Nephron (organoid): ENCODE measurements around the gene CT47A1.
"Not testable (repeated sequence)": the region's sequence is repeated elsewhere in the genome, so short reads cannot be mapped to it uniquely, and the experiment has no call there.

Source experiments
- H3K27ac Mint-ChIP-seq, 3 experiments: 2 replicates each; pipeline ENCODE4 v1.8.0; 2020; ENCODE audit warnings: mixed read lengths in 3 of 3, mild to moderate bottlenecking in 2 of 3, moderate library complexity in 1 of 3
- H3K27me3 Mint-ChIP-seq: 2 replicates; pipeline ENCODE4 v1.8.0; 2021; ENCODE audit warnings: low read depth, mild to moderate bottlenecking, moderate library complexity, mixed read lengths
- H3K36me3 Mint-ChIP-seq: 2 replicates; pipeline ENCODE4 v1.8.0; 2020; ENCODE audit warnings: low read depth, mixed read lengths
- H3K4me1 Mint-ChIP-seq: 2 replicates; pipeline ENCODE4 v1.8.0; 2020; ENCODE audit warnings: mixed read lengths
- H3K4me3 Mint-ChIP-seq, 3 experiments: 2 replicates each; pipeline ENCODE4 v1.8.0; 2020; ENCODE audit warnings: mild to moderate bottlenecking in 3 of 3, mixed read lengths in 3 of 3, moderate library complexity in 2 of 3
- H3K9me3 Mint-ChIP-seq: 2 replicates; pipeline ENCODE4 v1.8.0; 2020; ENCODE audit warnings: mixed read lengths
- TF ChIP-seq, protein P1 (sequence below), 3 experiments: fragments of 200-600 bp; sonication (generic); IDR thresholded peaks; one replicate each; pipeline ENCODE4 v1.5.0; 2021; ENCODE audit warnings: antibody characterized with exemption in 3 of 3; ENCODE audit not compliant: unreplicated experiment in 3 of 3

The CT47A1 gene

DNA sequence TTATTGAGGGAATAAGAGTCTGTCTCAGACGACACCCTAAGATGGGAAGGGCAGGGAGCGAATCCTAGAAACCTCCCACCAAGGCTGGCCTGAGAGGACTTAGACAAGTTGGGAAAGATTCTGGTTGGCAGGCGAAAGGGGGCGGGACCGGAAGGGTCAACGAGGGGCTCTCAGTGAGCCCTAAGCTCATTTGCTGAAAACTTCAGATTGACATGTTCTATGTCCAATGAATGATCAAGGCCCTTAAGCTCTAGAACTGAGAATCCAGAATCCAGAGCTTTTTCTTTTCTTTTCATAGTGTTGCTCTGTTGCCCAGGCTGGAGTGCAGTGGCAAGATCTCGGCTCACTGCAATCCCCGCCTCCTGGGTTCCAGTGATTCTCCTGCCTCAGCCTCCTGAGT lies at the start of gene CT47A1:
CT47A1 (minus strand) TSS at position 101 of the 400 bp plus-strand sequence. CDS start 231 bp downstream, outside the sequence.
- H3K4me1 Mint-ChIP-seq, H3K36me3 Mint-ChIP-seq, H3K27ac Mint-ChIP-seq, H3K9me3 Mint-ChIP-seq, H3K27me3 Mint-ChIP-seq, H3K4me3 Mint-ChIP-seq: not testable (repeated sequence)

DNA sequence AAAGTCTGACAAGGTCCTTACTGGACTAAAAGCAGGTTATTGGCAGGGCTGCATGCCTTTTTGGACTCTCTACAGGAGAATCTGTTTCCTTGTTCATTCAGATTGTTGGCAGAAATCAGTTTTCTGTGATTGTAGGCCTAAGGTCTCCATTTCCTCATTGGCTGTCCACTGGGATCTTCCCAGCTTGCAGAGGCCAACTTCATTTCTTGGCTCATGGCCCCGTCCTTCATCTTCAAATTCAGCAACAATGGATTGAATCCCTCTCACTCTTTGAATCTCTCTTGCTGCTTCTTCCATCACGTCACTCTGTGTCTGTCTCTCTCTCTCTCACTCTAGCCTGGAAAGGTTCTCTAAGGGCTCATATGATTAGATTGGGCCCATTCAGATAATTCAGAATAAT lies 47.0 kb upstream of the CT47A1 start:
- H3K27me3 Mint-ChIP-seq = no peaks in the 10 kb centered on the region
- peaks cover 10% of the 10 kb centered on the region for H3K4me1 Mint-ChIP-seq
- peak overlapping the region; percentile 5 to 66 (median 9) for H3K27ac Mint-ChIP-seq
- H3K36me3 Mint-ChIP-seq = no peaks in the 10 kb centered on the region
- TF ChIP-seq, protein P1, sequence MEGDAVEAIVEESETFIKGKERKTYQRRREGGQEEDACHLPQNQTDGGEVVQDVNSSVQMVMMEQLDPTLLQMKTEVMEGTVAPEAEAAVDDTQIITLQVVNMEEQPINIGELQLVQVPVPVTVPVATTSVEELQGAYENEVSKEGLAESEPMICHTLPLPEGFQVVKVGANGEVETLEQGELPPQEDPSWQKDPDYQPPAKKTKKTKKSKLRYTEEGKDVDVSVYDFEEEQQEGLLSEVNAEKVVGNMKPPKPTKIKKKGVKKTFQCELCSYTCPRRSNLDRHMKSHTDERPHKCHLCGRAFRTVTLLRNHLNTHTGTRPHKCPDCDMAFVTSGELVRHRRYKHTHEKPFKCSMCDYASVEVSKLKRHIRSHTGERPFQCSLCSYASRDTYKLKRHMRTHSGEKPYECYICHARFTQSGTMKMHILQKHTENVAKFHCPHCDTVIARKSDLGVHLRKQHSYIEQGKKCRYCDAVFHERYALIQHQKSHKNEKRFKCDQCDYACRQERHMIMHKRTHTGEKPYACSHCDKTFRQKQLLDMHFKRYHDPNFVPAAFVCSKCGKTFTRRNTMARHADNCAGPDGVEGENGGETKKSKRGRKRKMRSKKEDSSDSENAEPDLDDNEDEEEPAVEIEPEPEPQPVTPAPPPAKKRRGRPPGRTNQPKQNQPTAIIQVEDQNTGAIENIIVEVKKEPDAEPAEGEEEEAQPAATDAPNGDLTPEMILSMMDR (IDR thresholded peaks at IDR 0.05; ENCODE audit: unreplicated experiment in 3 of 3) = no peak
- H3K4me3 Mint-ChIP-seq = no peak overlapping the region
- no peaks in the 10 kb centered on the region for H3K9me3 Mint-ChIP-seq

DNA sequence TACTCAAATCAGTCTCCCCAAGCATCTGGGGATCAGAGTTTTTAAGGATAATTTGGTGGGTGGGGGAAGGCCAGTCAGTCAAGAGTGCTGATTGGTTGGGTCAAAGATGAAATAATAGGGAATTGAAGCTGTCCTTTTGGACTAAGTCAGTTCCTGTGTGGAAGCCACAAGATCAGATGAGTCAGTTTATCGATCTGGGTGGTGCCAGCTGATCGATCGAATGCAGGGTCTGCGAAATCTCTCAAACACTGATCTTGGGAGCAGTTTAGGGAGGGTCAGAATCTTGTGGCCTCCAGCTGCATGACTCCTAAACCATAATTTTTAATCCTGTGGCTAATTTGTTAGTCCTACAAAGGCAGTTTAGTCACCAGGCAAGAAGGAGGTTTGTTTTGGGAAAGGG lies 44.5 kb upstream of the CT47A1 start:
- peaks cover 4% of the 10 kb centered on the region for H3K27me3 Mint-ChIP-seq
- H3K36me3 Mint-ChIP-seq = no peaks in the 10 kb centered on the region
- peaks cover 10% of the 10 kb centered on the region for H3K4me1 Mint-ChIP-seq
- no peaks in the 10 kb centered on the region for H3K9me3 Mint-ChIP-seq
- TF ChIP-seq, protein P1 (IDR thresholded peaks at IDR 0.05; ENCODE audit: unreplicated experiment in 3 of 3) = no peak
- H3K4me3 Mint-ChIP-seq = no peak overlapping the region
- H3K27ac Mint-ChIP-seq = no peak overlapping the region

GRCh38 chrX:121028419-121028818 lies 42.9 kb upstream of the CT47A1 start:
- H3K27me3 Mint-ChIP-seq = peaks cover 4% of the 10 kb centered on the region
- H3K36me3 Mint-ChIP-seq = no peaks in the 10 kb centered on the region
- H3K4me1 Mint-ChIP-seq = peaks cover 10% of the 10 kb centered on the region
- H3K27ac Mint-ChIP-seq = no peak overlapping the region
- no peak overlapping the region for H3K4me3 Mint-ChIP-seq
- H3K9me3 Mint-ChIP-seq = no peaks in the 10 kb centered on the region
- TF ChIP-seq, protein P1 (IDR thresholded peaks at IDR 0.05; ENCODE audit: unreplicated experiment in 3 of 3) = no peak

DNA sequence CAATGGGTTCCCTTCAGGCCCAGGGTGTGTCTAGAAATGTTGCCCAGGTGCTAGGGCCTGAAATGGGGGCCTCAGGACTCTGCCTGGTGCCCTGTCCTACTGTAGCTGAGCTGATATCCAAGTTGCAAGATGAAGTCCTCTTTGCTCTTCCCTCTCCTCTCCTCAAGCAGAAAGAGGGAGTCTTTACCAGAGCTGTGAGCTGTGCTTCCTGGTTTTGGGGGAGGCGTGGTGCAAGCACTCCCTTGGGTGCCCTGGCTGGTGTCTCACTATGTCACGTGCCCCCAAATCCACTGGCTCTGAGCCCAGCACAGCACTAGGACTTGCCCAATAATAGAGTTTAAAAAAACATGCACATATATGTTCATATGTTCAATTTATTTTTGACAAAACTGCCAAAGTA lies 29.3 kb upstream of the CT47A1 start:
- Mint-ChIP-seq H3K9me3 (no peaks in the 10 kb centered on the region), H3K4me1 (no peaks in the 10 kb centered on the region), H3K36me3 (no peaks in the 10 kb centered on the region), H3K27me3 (peaks cover 4% of the 10 kb centered on the region), H3K4me3 (no peak overlapping the region), H3K27ac (no peak overlapping the region)
- TF ChIP-seq, protein P1 (IDR thresholded peaks at IDR 0.05; ENCODE audit: unreplicated experiment in 3 of 3) = no peak

GRCh38 chrX:121013897-121014455 lies 28.4 kb upstream of the CT47A1 start:
- Mint-ChIP-seq H3K9me3 (no peaks in the 10 kb centered on the region), H3K27me3 (peaks cover 4% of the 10 kb centered on the region), H3K27ac (no peak overlapping the region), H3K36me3 (no peaks in the 10 kb centered on the region), H3K4me3 (no peak overlapping the region), H3K4me1 (no peaks in the 10 kb centered on the region)
- TF ChIP-seq, protein P1 (IDR thresholded peaks at IDR 0.05; ENCODE audit: unreplicated experiment in 3 of 3) = no peak
